COR-L47 (cell line): ENCODE data around the gene BRF1.

Experiments used
- DNase-seq: peaks from one replicate; lab custom pipeline; 2025; lab: John Stamatoyannopoulos, UW

The BRF1 gene

GRCh38 chr14:105196265-105196960 lies 104.4 kb downstream of the BRF1 start:
- DNase-seq: no peak

GRCh38 chr14:105195522-105196264 lies 105.1 kb downstream of the BRF1 start:
- DNase-seq: no peak

- no peak for DNase-seq
These were observed 105.8 kb downstream of the BRF1 start for GRCh38 chr14:105195051-105195450.

- peak; percentile 98 for DNase-seq
These were observed 106.7 kb downstream of the BRF1 start for GRCh38 chr14:105193916-105194782.

- DNase-seq: no peak
These were observed 107.7 kb downstream of the BRF1 start for GRCh38 chr14:105192866-105193731.

GRCh38 chr14:105187935-105188524 lies 112.8 kb downstream of the BRF1 start:
- DNase-seq: no peak

GRCh38 chr14:105187116-105187515 lies 113.7 kb downstream of the BRF1 start:
- no peak for DNase-seq

- no peak for DNase-seq
These were observed 114.8 kb downstream of the BRF1 start for GRCh38 chr14:105185973-105186372.

- no peak for DNase-seq
These were observed 115.8 kb downstream of the BRF1 start for GRCh38 chr14:105185001-105185400.

GRCh38 chr14:105184461-105184860 lies 116.3 kb downstream of the BRF1 start:
- peak; percentile 66 for DNase-seq

- no peak for DNase-seq
These were observed 118.3 kb downstream of the BRF1 start for GRCh38 chr14:105182296-105183020.

- no peak for DNase-seq
These were observed 119.1 kb downstream of the BRF1 start for GRCh38 chr14:105181549-105182295.

GRCh38 chr14:105180592-105181548 lies 119.9 kb downstream of the BRF1 start, which contains the start of gene NUDT14:
Gene NUDT14, minus strand, starts transcription at chr14:105181312. Its CDS starts 103 bp downstream, at chr14:105181209.
- DNase-seq: peak; percentile 83

- no peak for DNase-seq
These were observed 121.6 kb downstream of the BRF1 start for GRCh38 chr14:105179191-105179590.

- DNase-seq: no peak
These were observed 122.0 kb downstream of the BRF1 start for GRCh38 chr14:105178868-105179140.

GRCh38 chr14:105178069-105178867 lies 122.5 kb downstream of the BRF1 start:
- no peak for DNase-seq

GRCh38 chr14:105177082-105177481 lies 123.7 kb downstream of the BRF1 start:
- no peak for DNase-seq

- no peak for DNase-seq
These were observed 124.3 kb downstream of the BRF1 start for GRCh38 chr14:105176513-105176912.
